Stimulated activated naive CD8-positive, alpha-beta T cell treated with anti-CD3 and anti-CD28 coated beads, Interleukin-15, Interleukin-2, amounts not matched to agents 100 U/mL and 50 U/mL, for 24 hours (primary cell): Measurements from ENCODE around the gene ZER1.
"Not testable (repeated sequence)": the region's sequence is repeated elsewhere in the genome, so short reads cannot be mapped to it uniquely, and the experiment has no call there.

Experiments
- ATAC-seq: fragments of 150-1000 bp; cut with Tn5 transposase; one replicate; pipeline ENCODE4 v1.10.0; 2021
- DNase-seq: peaks from one replicate; pipeline ENCODE4 v3.0.0; 2021

ZER1 gene

DNA sequence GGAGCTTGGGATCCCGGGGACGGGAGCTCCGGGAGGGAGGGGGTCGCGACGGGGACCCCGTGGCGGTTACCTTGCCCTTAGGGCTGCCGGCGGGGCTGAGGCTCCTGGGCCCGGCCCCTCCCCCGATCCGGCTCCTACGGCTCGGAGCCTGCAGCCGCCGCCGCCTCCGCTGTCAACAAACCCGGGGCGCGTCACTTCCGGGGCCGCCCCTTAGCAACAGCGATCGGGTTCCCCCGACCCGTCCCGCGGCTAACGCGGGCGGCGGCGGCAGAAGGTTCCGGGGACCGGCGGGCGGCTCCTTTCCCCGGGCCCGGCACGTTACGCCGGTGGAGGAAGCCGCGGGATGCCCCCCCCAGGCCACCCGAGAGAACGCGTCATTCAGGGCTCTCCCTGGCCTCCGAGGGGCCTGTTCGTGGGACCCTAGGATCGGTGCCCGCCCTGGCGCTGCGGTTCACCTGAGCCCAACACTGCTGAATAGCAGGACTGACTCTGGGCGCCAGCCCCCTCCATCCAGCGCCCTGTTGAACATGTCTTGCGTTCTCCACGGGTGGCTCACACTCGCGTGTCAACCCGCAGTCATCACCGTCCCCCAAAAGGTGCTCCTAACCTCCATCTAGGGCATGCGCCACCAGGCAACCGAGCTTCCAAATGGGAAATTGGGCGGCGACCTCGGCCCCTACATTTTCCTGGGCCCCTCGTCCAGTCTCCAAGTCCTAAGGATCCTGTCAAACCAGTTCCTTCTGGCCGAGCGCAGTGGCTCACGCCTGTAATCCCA, at the start of gene ZER1:
Gene ZER1, minus strand, starts transcription at position 183 of the 775 bp plus-strand sequence. CDS start 16,362 bp downstream, outside the sequence.
- ATAC-seq (peak; percentile 96), DNase-seq (peak; percentile 97)

DNA sequence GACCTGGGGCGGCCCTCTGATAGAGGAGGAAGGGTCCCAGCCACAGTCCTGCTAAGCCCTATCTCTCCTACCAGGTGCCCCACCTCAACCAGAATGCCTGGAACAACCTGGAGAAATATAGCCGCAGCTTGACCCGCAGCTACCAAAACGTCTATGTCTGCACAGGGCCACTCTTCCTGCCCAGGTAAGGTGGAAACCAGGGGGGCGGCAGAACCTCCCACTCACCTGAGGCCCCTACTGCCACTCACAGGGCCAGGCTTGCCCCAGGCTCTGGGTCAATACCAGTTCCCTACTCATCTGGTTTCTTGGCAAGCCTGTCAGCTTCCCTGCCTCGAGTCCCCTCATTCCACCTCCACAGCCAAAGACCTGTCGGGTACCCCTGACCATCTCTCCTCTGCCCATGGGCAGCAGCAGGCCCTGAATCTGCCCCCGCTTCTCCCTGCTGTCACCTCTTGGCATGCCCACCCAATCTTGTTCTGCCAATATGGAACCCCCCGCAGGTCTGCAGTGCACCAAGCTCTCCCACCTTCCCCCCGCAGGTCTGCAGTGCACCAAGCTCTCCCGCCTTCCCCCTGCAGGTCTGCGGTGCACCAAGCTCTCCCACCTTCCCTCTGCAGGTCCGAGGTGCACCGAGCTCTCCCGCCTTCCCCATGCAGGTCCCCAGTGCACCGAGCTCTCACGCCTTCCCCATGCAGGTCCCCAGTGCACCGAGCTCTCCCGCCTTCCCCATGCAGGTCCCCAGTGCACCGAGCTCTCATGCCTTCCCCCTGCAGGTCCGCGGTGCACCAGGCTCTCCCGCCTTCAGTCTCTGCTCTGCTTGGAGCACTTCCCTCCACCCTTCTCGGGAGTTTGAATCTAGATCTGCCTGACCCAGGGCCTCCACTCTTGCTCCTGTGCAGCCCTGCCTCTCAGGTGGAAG, 49.2 kb upstream of the ZER1 start:
- ATAC-seq (no peak), DNase-seq (no peak)

DNA sequence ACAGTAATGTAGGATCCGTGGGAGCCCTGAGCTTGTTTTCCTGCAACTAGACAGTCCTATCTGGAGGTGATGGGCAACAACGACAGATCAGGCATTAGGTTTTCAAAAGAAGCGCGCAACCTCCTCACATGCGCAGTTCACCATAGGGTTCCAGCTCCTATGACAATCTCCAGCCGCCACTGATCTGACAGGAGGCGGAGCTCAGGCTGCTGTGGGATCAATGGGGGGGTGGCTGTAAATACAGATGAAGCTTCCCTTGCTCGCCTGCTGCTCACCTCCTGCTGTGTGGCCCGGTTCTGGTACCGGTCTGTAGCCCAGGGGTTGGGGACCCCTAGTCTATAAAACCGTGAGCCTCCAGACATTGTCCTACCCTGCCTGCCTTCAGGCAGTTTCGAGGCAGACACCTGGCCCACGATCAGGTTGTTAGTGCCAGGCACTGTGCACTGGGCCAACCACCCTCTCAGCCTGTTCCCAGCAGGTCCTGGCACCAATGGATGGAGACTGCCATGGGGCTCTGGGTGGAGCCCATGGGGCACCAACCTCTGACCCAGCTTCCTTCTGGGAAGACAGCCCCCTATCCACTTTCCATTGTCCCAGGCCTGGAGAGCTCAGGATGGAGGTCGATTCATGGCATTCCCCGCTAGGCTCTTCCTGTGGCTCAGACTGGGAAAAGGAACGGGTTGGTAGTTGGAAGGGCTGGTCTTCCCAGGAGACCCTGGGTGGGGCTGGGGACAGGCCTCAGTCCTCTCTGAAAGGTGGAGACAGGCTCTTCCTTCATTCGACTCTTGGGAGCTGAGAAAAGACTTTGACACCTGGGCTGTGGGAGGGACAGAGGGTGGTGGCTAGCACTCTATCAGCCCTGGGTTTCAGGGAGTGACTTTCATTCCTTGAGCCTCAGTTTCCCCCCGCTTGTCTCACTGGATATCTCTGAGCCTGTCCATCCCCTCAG, 48.3 kb upstream of the ZER1 start:
- DNase-seq (no peak), ATAC-seq (no peak)

DNA sequence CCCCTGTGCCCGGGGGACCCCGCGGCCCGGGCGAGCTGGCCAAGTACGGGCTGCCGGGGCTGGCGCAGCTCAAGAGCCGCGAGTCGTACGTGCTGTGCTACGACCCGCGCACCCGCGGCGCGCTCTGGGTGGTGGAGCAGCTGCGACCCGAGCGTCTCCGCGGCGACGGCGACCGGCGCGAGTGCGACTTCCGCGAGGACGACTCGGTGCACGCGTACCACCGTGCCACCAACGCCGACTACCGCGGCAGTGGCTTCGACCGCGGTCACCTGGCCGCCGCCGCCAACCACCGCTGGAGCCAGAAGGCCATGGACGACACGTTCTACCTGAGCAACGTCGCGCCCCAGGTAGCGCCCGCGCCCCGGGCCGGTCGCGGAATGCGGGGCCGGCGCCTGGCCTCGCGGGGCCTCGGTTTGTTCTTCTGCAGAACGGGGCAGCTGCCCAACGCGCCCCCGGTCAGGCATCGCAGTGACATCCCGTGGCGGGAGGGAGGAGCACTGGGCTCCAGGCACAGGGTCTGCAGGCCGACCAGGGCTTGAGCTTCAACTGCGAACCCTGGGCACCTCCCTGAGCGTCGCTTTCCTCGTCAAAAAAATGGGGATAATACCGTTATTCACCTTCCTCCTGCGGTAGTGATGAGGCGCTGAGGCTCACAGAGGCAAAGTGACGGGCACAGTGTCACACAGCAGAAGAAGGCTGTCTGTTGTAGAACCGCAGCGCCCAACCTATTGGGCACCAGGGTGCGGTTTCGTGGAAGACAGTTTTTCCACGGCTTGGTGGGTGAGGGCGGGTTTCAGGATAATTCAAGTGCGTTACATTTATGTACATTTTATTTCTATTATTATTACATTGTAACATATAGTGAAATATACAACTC, 47.4 kb upstream of the ZER1 start:
- ATAC-seq = peak; percentile 41
- peak; percentile 62 for DNase-seq

DNA sequence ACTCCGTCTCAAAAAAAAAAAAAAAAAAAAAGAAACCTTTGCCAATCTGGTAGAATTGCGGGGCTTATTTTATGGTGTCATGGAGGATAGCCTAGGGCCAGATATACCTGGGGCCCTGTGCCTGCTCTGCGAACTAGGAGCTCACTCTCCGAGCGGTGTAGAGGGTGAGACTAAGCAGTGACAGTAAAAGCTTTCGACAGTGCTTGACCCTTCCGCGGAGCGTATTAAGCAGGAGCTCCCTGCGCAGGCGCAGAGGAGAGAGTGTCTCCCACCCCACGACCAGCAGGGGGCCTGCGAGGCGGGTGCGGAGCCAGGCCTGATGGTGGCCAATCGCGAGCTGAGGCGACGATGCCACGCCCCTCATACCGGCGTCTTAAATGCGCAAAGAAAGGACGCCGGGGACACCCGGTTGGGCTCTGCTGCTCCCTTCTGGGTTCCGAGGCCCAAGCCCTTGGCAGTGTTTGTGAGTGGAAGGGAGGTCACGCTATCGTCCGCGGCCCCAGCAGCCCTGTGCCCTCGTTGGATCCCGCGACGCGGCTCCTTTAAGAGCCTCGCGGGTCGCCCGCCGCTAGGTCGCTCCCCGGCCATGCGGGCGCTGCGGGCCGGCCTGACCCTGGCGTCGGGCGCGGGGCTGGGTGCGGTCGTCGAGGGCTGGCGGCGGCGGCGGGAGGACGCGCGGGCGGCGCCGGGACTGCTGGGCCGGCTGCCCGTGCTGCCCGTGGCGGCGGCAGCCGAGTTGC, 46.5 kb upstream of the ZER1 start, which contains the start of gene ENDOG:
Gene ENDOG, plus strand, starts transcription at position 402 of the 740 bp plus-strand sequence. Its CDS starts 185 bp downstream, at position 587.
- ATAC-seq = peak; percentile 91

DNA sequence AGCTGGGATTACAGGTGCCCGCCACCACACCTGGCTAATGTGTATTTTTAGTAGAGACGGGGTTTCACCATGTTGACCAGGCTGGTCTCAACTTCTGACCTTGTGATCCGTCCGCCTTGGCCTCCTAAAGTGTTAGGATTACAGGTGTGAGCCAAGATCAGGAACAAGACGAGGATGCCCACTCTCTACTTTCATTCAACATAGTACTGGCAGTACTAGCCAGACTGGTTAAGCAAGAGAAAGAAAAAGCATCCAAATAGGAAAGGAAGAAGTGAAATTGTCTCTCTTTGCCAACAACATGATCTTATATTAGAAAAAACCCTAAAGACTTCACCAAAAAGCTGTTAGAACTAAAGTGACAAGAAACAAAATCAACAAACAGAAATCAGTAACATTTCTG, 39.1 kb upstream of the ZER1 start:
- DNase-seq (no peak), ATAC-seq (no peak)

More for the DNA sequence above, 46.5 kb upstream of the ZER1 start, which contains the start of gene ENDOG:
- peak; percentile 99 for DNase-seq

DNA sequence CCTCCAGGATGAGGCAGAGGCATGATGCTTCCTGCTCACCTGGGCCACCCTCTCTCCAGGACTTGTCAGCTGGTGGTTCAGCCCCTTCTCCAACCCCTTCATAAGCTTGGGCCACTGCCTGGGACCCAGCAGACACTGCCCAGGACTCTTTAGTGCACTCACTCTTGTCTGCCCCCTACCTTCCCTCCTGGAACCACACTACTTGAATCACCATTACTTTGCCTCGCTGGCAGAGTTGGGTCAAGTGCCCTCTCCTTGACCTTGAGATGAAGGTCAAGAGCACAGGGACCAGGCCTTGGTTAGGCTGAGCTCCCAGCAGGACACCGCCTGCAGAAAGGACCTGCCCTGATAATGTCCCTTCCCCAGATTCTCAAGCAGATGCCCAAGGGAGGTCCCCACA, 38.1 kb upstream of the ZER1 start:
- no peak for ATAC-seq
- no peak for DNase-seq

DNA sequence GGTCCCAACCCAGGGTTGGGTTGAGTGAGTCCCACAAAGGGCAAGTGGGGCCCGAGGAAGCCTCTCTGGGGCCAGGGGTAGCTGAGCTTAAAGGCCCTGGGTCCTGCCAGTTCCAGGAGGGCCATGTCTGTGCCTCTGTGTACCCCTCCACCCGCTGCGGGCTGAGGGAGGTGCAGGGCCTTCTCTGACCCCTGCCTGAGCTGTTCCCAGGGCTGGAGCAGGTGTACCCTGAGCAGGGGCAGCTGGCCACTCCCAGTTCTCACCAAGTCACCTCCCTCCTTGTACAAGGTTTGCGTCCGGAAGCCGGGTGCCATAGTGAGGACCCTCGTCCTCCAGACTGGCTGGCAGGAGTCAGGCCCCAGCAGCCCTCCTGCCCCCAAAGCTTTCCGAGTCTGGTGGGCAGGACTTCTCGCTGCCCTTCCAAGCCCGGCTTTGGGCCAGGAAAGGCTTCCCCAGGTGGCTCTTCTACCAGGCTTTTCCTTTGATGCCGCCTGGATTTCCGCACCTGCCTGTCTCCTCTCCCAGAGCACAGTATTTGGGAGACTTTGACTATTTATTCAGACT, 37.4 kb upstream of the ZER1 start:
- ATAC-seq (no peak), DNase-seq (no peak)

DNA sequence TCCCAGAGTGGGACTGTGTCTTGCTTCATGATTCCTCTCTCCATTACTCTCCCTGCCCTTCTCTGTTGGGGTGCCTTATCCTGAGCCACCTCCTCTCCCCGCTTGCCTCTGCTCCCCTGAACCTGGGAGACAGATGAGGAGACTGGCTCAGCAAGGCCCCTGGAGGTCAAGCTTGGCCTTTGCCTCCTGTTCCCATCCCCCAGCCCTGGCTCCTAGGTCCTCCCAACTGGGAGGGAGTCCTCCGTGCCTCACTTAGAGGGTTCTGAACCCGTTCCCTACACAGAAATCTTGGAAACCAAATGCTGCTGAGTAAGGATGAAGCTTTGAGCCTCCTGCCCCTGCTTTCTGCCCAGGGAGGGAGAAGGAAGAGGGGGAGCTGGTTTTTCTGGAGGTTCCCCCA, 36.8 kb upstream of the ZER1 start:
- no peak for DNase-seq
- no peak for ATAC-seq

DNA sequence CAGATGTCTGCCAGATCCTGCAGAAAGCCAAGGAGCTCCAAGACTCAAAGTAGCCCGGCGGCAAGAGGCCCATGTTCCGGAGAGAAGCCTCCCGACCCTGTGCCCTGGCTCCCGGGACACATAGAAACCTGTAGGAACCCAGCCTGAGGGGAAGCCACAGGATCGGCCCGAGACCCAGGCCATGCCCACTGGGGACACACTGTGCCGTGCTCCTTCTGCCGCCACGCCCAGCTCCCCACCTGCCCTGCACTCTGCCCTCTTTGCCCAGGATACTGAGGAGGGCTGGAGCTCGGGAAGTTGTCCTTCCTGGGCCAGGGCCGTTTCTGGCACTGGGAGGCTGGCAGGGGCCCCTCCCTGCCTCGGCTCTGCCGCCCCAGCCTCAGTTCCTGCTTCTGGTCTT, 36.1 kb upstream of the ZER1 start:
- DNase-seq = no peak
- no peak for ATAC-seq

DNA sequence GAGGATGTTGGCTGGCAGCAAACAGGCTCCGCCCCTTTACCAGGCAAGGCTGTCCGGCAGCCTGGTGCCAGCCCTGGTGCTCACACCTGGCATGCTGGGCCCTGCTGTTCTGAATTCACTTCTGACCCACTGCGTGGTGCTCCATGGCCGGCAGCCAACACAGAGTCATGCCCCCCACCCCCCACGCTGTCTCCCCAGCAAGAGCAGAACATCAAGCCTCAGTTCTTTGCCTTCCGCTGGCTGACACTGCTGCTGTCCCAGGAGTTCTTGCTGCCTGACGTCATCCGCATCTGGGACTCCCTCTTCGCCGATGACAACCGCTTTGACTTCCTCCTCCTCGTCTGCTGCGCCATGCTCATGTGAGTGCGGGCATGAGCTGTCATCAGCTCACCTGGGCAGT, 33.9 kb upstream of the ZER1 start:
- ATAC-seq = no peak
- DNase-seq = no peak

DNA sequence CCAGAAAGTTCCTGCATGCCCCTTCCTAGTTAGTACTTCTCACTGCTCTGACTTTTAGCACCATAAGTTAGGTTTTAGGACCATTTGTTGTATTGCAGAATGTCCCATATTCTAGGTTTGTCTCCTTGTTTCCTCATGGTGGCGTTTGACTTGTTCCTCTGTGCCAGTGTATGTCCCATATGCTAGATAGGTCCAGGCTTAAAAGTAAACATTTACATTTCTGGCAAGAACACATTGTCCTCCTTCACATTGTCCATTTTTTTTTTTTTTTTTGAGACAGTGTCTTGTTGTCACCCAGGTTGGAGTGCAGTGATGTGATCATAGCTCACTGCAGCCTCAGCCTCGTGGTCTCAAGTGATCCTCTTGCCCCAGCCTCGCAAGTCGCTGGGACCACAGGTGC, 30.8 kb upstream of the ZER1 start:
- ATAC-seq = no peak
- DNase-seq = no peak

DNA sequence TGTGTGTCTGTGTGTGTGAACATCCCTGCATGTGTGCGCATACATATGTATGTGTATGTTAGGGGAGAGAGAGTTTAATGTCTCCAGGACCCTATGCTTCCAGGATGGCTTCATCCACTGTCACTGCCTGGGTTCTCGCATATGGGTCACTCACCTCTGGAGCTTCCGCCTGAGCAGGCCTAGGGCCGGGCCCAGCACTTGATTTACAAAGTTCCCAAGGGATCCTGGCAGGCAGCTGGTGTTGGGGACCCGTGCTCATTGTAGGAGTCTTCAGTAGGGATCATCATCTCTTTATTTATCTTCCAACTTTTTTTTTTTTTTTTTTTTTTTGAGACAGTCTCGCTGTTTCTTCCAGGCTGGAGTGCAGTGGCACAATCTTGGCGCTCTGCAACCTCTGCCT, 28.3 kb upstream of the ZER1 start:
- no peak for ATAC-seq
- no peak for DNase-seq

DNA sequence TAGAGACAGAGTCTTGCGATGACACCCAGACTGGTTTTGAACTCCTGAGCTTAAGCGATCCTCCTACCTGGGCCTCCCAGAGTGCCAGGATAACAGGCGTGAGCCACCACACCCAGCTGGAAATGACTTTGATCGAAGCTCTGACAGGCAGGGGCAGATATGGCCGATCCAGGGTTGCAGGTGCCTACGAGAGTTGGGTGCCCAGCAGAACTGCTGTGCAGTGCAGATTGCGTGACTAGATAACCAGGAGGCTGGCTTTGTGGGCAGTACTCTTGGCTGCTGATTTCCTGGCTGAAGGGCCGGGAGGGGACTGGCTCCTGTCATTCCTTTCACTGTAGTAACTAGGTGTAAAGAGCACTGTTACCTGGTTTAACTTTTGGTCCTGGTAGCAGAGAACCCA, 27.2 kb upstream of the ZER1 start:
- DNase-seq (no peak), ATAC-seq (no peak)

DNA sequence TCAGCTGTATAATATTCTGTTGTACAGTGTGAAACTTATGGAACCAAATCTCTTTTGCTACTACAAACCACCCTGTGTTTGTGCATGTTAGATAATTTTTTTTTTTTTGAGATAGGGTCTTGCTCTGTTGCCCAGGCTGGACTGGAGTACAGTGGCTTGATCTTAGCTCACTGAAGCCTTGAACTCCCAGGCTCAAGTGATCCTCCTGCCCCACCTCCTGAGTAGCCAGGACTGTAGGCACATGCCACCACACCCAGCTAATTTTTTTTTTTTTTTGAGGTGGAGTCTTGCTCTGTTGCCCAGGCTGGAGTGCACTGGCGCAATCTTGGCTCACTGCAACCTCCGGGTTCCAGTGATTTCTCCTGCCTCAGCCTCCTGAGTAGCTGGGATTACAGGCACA, 23.2 kb upstream of the ZER1 start:
- not testable (repeated sequence) for ATAC-seq, DNase-seq

DNA sequence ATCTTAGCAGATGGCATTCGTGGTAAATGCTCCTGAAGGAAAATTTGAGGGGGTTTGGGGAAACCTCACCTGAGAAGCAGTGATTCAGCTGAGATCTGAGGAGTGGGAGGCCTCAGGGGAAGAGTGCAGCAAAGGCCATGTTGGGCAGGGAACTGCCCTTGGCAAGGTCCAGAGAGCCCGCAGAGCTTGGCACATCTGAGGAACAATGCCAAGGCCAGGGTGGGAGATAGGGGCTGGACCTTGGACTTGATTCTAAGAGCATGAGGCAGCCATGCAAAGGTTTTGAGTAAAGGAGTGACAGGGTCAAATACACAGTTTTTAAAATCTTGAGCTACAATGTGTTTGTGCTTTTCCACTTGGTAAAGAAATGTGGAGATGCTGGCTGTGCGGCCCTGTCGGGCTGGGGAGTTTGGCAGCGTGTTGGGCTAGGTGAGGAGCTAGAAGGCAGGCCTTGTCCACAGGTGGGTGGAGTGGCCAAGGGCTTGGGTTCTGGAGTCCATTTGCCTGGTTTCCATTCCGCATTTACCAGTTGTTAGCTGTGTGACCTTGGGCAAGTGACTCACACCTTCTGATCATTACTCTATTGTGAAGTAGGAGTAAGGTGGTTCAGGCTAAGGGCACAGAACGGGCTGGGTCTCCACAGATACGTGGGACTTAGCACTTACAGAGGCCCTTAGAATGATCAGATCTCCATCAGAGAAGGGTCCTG, 21.4 kb upstream of the ZER1 start:
- DNase-seq = no peak
- no peak for ATAC-seq

DNA sequence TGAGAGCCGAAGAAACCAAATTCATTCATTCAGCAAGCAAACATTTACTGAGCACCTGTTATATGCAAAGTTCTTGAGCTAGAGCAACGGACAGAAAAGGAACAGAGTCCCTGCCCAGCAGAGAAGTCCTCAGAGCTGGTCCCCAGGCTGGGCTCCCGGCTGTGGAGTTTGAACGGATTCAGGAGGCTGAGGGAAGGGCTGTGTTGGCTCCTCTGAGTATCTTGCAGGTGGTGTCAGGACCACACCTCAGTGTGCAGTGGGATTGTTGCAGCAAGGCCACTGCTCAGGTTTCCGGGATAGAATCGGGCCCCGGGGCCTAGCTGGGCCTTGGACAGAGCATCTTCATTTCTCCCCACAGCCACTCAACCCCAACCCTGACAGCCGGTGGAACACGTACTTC, 20.4 kb upstream of the ZER1 start:
- no peak for DNase-seq
- ATAC-seq = no peak

DNA sequence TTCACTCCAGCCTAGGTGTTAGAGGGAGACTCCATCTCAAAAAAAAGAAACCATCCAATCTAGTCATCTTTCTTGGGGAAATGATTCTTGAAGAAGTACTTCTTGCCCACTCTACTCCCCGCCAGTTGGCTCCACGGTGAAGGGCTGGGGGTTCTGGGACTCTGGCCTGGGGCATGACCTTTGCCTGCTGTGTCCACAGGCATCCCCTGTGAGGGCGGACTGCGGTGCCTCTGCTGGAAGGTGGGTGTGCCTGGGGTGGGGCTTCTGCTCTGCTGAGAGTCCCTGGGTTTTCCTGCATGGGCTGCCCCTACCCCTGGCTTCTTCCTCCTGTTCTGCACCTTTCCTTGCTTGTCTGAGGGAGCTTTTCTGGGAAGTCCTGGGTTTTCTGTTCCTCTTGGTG, 18.8 kb upstream of the ZER1 start:
- ATAC-seq (no peak), DNase-seq (no peak)

DNA sequence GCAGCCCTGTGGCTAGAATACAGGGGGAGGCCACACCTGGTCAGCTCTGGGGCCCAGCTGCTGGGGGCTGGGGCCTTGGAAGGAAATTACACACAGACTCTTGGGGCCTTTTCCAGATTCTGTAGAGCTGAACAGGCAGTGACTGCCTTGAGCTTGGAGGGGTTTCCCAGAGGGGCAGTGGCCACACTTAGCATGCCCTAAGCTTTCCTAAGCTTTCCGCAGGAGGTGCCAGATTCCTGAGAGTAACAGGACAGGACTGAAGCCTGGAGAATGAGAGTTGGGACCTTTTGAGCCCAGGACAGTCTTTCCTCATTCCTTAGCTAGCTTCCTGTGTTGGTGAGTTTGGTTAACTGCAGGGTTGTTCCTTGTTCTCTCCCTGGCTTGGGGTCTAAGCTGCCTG, 16.7 kb upstream of the ZER1 start:
- DNase-seq = no peak
- ATAC-seq = no peak
